PC-9 (cell line): ENCODE results near the gene GNAO1. TPM values are rescaled to one million over a fixed set of nuclear protein-coding genes. Genes with fewer than 3 reads are reported as not detected.

Experiments
- BruUV-seq: library from RNA; stranded (reverse); fragments of 400-500 nt; replicated peaks from 2 replicates; lab custom pipeline; 2021; lab: Mats Ljungman, UMichigan
- CTCF ChIA-PET: fragments of 300-600 bp; sonication (Branson Sonifier 250); formaldehyde crosslinking; loops from one replicate; lab custom pipeline; 2022; ENCODE audit warnings: antibody characterized with exemption; lab: Charles Lee
- POLR2A ChIA-PET: fragments of 300-600 bp; sonication (Branson Sonifier 250); formaldehyde crosslinking; loops from one replicate; lab custom pipeline; 2022; ENCODE audit warnings: antibody characterized with exemption; ENCODE audit not compliant: unreplicated experiment; lab: Charles Lee
- DNase-seq, 2 experiments: peaks; one replicate each; pipeline versions ENCODE4 v3.0.0 to v3.0.0-alpha.2; 2015 to 2022; ENCODE audit warnings: mixed read lengths in 1 of 2
- H2AFZ ChIP-seq: fragments of 200-600 bp; sonication (generic); 2 replicates; pipeline ENCODE4 v1.8.1; 2017; ENCODE audit warnings: antibody characterized with exemption
- H3F3A ChIP-seq: fragments of 200-600 bp; sonication (generic); 2 replicates; pipeline ENCODE4 v1.8.1; 2017; ENCODE audit warnings: antibody characterized with exemption, mild to moderate bottlenecking, low read depth; ENCODE audit not compliant: insufficient read depth
- H3K27ac ChIP-seq: fragments of 200-600 bp; sonication (generic); 2 replicates; pipeline ENCODE4 v1.6.1; 2016; ENCODE audit warnings: mixed run types
- H3K27me3 ChIP-seq: fragments of 200-600 bp; sonication (generic); 2 replicates; pipeline ENCODE4 v1.6.1; 2016; ENCODE audit warnings: low read depth, mixed run types; ENCODE audit not compliant: insufficient read depth
- H3K36me3 ChIP-seq: fragments of 200-600 bp; sonication (generic); 2 replicates; pipeline ENCODE4 v1.6.1; 2016; ENCODE audit warnings: low read depth, mixed run types
- H3K4me1 ChIP-seq: fragments of 200-600 bp; sonication (generic); replicated peaks from 2 replicates; pipeline ENCODE4 v1.6.1; 2016; ENCODE audit warnings: mixed run types; ENCODE audit not compliant: insufficient read depth
- H3K4me2 ChIP-seq: fragments of 200-600 bp; sonication (generic); 2 replicates; pipeline ENCODE4 v1.6.1; 2017; ENCODE audit warnings: mixed run types
- H3K4me3 ChIP-seq: fragments of 200-600 bp; sonication (generic); 2 replicates; pipeline ENCODE4 v1.6.1; 2016; ENCODE audit warnings: mixed run types
- H3K79me2 ChIP-seq: fragments of 200-600 bp; sonication (generic); 2 replicates; pipeline ENCODE4 v1.6.1; 2017; ENCODE audit warnings: low read depth, mixed run types
- H3K9me2 ChIP-seq: fragments of 200-600 bp; sonication (generic); 2 replicates; pipeline ENCODE4 v1.8.1; 2017; ENCODE audit warnings: mild to moderate bottlenecking; ENCODE audit not compliant: insufficient read depth
- H3K9me3 ChIP-seq: fragments of 200-600 bp; sonication (generic); 2 replicates; pipeline ENCODE4 v1.8.1; 2016; ENCODE audit warnings: low read depth; ENCODE audit not compliant: insufficient read depth
- H4K20me1 ChIP-seq: fragments of 200-600 bp; sonication (generic); 2 replicates; pipeline ENCODE4 v1.8.1; 2017; ENCODE audit not compliant: insufficient read depth
- EZH2 ChIP-seq: fragments of 200-600 bp; sonication (generic); IDR thresholded peaks from 2 replicates; pipeline ENCODE4 v1.8.0; 2017; ENCODE audit warnings: antibody characterized with exemption, low read depth
- intact Hi-C: fragments of 100-400 bp; cut with micrococcal nuclease; formaldehyde crosslinking; loops from one replicate; pipeline ENCODE4 v1.10.0; 2022; ENCODE audit not compliant: unreplicated experiment
- total RNA-seq: library from RNA; stranded (reverse); gene quantifications from 2 replicates; pipeline ENCODE4 v1.2.3, GENCODE V29; 2021
- TF ChIP-seq, protein P1 (sequence below): fragments of 200-600 bp; sonication (generic); conservative IDR thresholded peaks from 2 replicates; pipeline ENCODE4 v1.6.1; 2017; ENCODE audit warnings: mixed run types, antibody characterized with exemption, mild to moderate bottlenecking, moderate library complexity

The GNAO1 gene
- total RNA-seq, 1 experiment from 2014 or later = 2.8 TPM

DNA sequence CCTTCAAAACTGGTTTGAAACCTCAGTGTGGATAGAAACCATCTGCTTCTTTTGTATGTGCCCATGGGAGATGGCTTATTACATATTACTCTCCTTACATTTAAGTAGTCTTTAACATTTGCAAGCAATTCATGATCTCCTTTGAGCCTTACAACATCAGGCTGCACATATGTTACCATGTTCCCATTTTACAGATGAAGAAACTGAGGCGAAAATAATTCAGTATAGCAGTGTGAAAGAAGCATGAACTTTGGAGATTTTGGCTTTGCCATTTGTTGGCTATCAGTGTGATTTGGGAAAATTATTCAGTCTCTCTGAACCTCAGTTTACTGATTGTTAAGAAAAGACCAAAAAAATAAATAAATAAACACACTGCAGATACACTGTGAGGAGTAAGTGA is 15.7 kb downstream of the GNAO1 start:
- Histone ChIP-seq H3K79me2 (no peaks in the 10 kb centered on the region), H3K4me2 (no peak overlapping the region), H3K4me3 (no peak overlapping the region), H4K20me1 (no peaks in the 10 kb centered on the region; the same call in 1 of the 2 replicates), H3K4me1 (peaks cover 9% of the 10 kb centered on the region), H3K27me3 (no peaks in the 10 kb centered on the region), H3K36me3 (no peaks in the 10 kb centered on the region), H2AFZ (no peak overlapping the region), H3K27ac (no peak overlapping the region), H3K9me3 (no peaks in the 10 kb centered on the region), H3F3A (no peaks in the 10 kb centered on the region), H3K9me2 (no peaks in the 10 kb centered on the region)
- DNase-seq = no peak
- BruUV-seq = no TSS peak
- ChIA-PET POLR2A (no interaction called here), CTCF (no interaction called here)
- TF ChIP-seq, protein P1, sequence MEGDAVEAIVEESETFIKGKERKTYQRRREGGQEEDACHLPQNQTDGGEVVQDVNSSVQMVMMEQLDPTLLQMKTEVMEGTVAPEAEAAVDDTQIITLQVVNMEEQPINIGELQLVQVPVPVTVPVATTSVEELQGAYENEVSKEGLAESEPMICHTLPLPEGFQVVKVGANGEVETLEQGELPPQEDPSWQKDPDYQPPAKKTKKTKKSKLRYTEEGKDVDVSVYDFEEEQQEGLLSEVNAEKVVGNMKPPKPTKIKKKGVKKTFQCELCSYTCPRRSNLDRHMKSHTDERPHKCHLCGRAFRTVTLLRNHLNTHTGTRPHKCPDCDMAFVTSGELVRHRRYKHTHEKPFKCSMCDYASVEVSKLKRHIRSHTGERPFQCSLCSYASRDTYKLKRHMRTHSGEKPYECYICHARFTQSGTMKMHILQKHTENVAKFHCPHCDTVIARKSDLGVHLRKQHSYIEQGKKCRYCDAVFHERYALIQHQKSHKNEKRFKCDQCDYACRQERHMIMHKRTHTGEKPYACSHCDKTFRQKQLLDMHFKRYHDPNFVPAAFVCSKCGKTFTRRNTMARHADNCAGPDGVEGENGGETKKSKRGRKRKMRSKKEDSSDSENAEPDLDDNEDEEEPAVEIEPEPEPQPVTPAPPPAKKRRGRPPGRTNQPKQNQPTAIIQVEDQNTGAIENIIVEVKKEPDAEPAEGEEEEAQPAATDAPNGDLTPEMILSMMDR = no peak
- no peak for TF ChIP-seq EZH2
- intact Hi-C loops = no loop called here

DNA sequence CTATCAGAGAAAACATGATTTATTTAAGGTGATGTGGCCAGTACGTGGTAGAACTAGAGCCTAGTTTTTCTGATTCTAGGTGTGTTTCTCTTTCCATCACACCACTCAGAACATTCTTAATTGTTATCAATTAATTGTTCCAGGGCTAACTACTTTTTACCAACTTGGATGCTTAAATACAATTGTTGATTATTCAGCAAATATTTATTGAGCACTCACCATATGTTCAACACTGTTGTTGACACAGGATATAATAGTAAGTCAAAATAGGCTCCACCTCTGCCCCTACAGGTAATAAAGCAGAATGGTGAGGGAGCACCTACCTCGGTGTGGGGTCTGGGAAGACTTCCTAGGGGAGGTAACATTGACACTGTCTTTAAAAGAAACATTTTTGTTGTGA is 16.1 kb downstream of the GNAO1 start:
- intact Hi-C loops = no loop called here
- POLR2A ChIA-PET = no interaction called here
- no peak overlapping the region for H2AFZ ChIP-seq

DNA sequence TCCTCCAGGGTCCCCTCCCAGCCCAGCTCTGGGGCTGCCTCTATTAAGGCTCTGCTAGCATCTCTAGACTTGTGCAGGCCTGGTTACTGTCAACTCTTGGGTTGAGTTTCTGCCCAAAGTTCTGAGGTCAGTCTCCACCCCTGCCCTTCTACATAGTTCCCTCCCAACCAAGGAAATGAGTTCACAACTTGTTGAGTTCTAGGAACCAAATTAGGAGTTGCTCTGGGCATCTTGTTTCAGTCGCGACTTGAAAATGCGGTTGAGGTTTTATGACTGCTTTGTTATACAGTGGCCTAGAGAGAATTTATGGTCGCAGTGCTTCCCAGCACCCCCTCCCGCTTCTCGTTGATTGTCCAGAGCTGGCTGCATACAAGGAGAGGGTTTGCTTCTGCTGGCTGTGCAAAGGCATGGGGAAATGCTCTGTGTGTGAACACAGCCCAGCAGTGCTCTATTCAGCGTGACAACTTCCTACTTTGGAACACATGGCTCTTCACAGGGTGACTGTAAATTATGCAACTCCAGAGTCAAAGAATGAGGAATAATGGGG is 20.2 kb downstream of the GNAO1 start:
- no peaks in the 10 kb centered on the region for H3K9me3 ChIP-seq
- TF ChIP-seq EZH2 = no peak
- TF ChIP-seq, protein P1 = no peak
- no peaks in the 10 kb centered on the region for H4K20me1 ChIP-seq
- H3K9me2 ChIP-seq = no peaks in the 10 kb centered on the region
- CTCF ChIA-PET = no interaction called here
- POLR2A ChIA-PET = no interaction called here
- no TSS peak for BruUV-seq
- intact Hi-C loops = no loop called here
- H3K4me2 ChIP-seq = no peak overlapping the region
- H3K4me3 ChIP-seq = no peak overlapping the region
- H3K36me3 ChIP-seq = no peaks in the 10 kb centered on the region
- no peaks in the 10 kb centered on the region for H3F3A ChIP-seq
- no peak overlapping the region for H2AFZ ChIP-seq
- DNase-seq = no peak
- no peaks in the 10 kb centered on the region for H3K79me2 ChIP-seq
- no peaks in the 10 kb centered on the region for H3K4me1 ChIP-seq
- no peaks in the 10 kb centered on the region for H3K27me3 ChIP-seq
- H3K27ac ChIP-seq = no peak overlapping the region

More for the DNA sequence above, 16.1 kb downstream of the GNAO1 start:
- no peak overlapping the region for H3K4me2 ChIP-seq
- peaks cover 4% of the 10 kb centered on the region for H3K4me1 ChIP-seq
- H3F3A ChIP-seq = no peaks in the 10 kb centered on the region
- no peak overlapping the region for H3K27ac ChIP-seq
- H4K20me1 ChIP-seq = no peaks in the 10 kb centered on the region; the same call in 1 of the 2 replicates
- BruUV-seq = no TSS peak
- no peaks in the 10 kb centered on the region for H3K36me3 ChIP-seq
- no peak overlapping the region for H3K4me3 ChIP-seq
- CTCF ChIA-PET = no interaction called here
- H3K9me3 ChIP-seq = no peaks in the 10 kb centered on the region
- no peak for DNase-seq
- H3K79me2 ChIP-seq = no peaks in the 10 kb centered on the region
- H3K9me2 ChIP-seq = no peaks in the 10 kb centered on the region
- no peaks in the 10 kb centered on the region for H3K27me3 ChIP-seq
- TF ChIP-seq EZH2 = no peak
- TF ChIP-seq, protein P1 = no peak
